CD14-positive monocyte (primary cell): ENCODE data around the gene EFEMP2. TPM values are rescaled to one million over a fixed set of nuclear protein-coding genes. Genes with fewer than 3 reads are reported as not detected.
A peak's percentile ranks its signal among the peaks of the same experiment; 100 is the strongest.

Source experiments
- DNase-seq, 3 donors: peaks; one replicate each; pipeline ENCODE4 v3.0.0-alpha.2; 2011 to 2022
- H2AFZ ChIP-seq: 2 replicates; pipeline ENCODE4 v1.6.0; 2012; ENCODE audit warnings: mild to moderate bottlenecking, low read depth, low read length, inconsistent platforms; ENCODE audit not compliant: insufficient read depth, poor library complexity, severe bottlenecking
- H3K27ac ChIP-seq, 2 donors: 1 replicate in 1 of 2; 2 replicates in 1 of 2; pipeline ENCODE4 v1.5.1; 2012 to 2013; ENCODE audit warnings: low read length in 2 of 2, control low read depth in 1 of 2, inconsistent platforms in 1 of 2, low read depth in 1 of 2, mild to moderate bottlenecking in 1 of 2
- H3K27me3 ChIP-seq, 2 donors: one replicate each; pipeline versions ENCODE4 v1.6.0 to v1.6.1; 2011 to 2013; ENCODE audit warnings: low read length in 2 of 2; ENCODE audit not compliant: control insufficient read depth in 2 of 2, insufficient read depth in 2 of 2
- H3K36me3 ChIP-seq, 2 donors: replicated peaks in 1 of 2; 1 replicate in 1 of 2; 2 replicates in 1 of 2; pipeline versions ENCODE4 v1.5.1 to v1.6.1; 2012 to 2013; ENCODE audit warnings: low read length in 2 of 2, control low read depth in 1 of 2, inconsistent platforms in 1 of 2, mild to moderate bottlenecking in 1 of 2; ENCODE audit not compliant: insufficient read depth in 2 of 2, control insufficient read depth in 1 of 2
- H3K4me1 ChIP-seq, 2 donors: 1 replicate in 1 of 2; 2 replicates in 1 of 2; pipeline versions ENCODE4 v1.5.1 to v1.6.1; 2012 to 2013; ENCODE audit warnings: low read length in 2 of 2, control low read depth in 1 of 2, inconsistent platforms in 1 of 2, mild to moderate bottlenecking in 1 of 2, moderate library complexity in 1 of 2; ENCODE audit not compliant: insufficient read depth in 2 of 2, control insufficient read depth in 1 of 2
- H3K4me2 ChIP-seq: replicated peaks from 2 replicates; pipeline ENCODE3; 2012; ENCODE audit warnings: low read length, moderate library complexity, mild to moderate bottlenecking; ENCODE audit not compliant: poor library complexity, severe bottlenecking; ENCODE audit errors: extremely low read depth
- H3K4me3 ChIP-seq, 3 experiments: fragments of 200-600 bp in 1 of 3; sonication (generic) in 1 of 3; replicated peaks in 1 of 3; 1 replicate in 2 of 3; 2 replicates in 1 of 3; pipeline ENCODE4 v1.5.1; 2011 to 2013; ENCODE audit warnings: low read length in 3 of 3, mild to moderate bottlenecking in 3 of 3, control low read depth in 2 of 3, low read depth in 2 of 3, inconsistent platforms in 1 of 3, moderate library complexity in 1 of 3
- H3K79me2 ChIP-seq: 2 replicates; pipeline ENCODE4 v1.6.0; 2012; ENCODE audit warnings: mild to moderate bottlenecking, control low read depth, inconsistent platforms, low read length, moderate library complexity; ENCODE audit not compliant: insufficient read depth
- H3K9ac ChIP-seq: 2 replicates; pipeline ENCODE4 v1.6.0; 2017; ENCODE audit warnings: low read length, mild to moderate bottlenecking; ENCODE audit not compliant: insufficient read depth, poor library complexity, severe bottlenecking
- H3K9me3 ChIP-seq, 2 donors: replicated peaks in 1 of 2; 1 replicate in 1 of 2; 2 replicates in 1 of 2; pipeline versions ENCODE4 v1.5.1 to v1.6.1; 2012 to 2013; ENCODE audit warnings: low read length in 2 of 2, control low read depth in 1 of 2; ENCODE audit not compliant: control insufficient read depth in 1 of 2, insufficient read depth in 1 of 2
- H4K20me1 ChIP-seq: 2 replicates; pipeline ENCODE4 v1.6.0; 2012; ENCODE audit warnings: mild to moderate bottlenecking, low read length, control low read depth, moderate library complexity; ENCODE audit not compliant: insufficient read depth
- H3K27ac Mint-ChIP-seq, 7 donors: one replicate each; pipeline ENCODE4 v1.8.0; 2020; ENCODE audit warnings: mild to moderate bottlenecking in 7 of 7, mixed read lengths in 7 of 7, moderate library complexity in 6 of 7, inconsistent platforms in 2 of 7
- H3K27me3 Mint-ChIP-seq, 3 donors: one replicate each; pipeline ENCODE4 v1.8.0; 2021 to 2022; ENCODE audit warnings: low read depth in 3 of 3, mild to moderate bottlenecking in 3 of 3, mixed read lengths in 3 of 3, moderate library complexity in 3 of 3, inconsistent platforms in 1 of 3
- H3K36me3 Mint-ChIP-seq, 2 donors: one replicate each; pipeline ENCODE4 v1.8.0; 2020; ENCODE audit warnings: mixed read lengths in 2 of 2, inconsistent platforms in 1 of 2, mild to moderate bottlenecking in 1 of 2
- H3K4me1 Mint-ChIP-seq: one replicate; pipeline ENCODE4 v1.8.0; 2020; ENCODE audit warnings: mild to moderate bottlenecking, mixed read lengths
- H3K4me3 Mint-ChIP-seq, 2 donors: one replicate each; pipeline ENCODE4 v1.8.0; 2020; ENCODE audit warnings: mild to moderate bottlenecking in 2 of 2, mixed read lengths in 2 of 2, moderate library complexity in 1 of 2
- H3K9me3 Mint-ChIP-seq, 7 donors: one replicate each; pipeline ENCODE4 v1.8.0; 2020 to 2022; ENCODE audit warnings: mixed read lengths in 7 of 7, mild to moderate bottlenecking in 6 of 7, moderate library complexity in 6 of 7, inconsistent platforms in 2 of 7
- CTCF ChIP-seq: fragments of 200-600 bp; IDR thresholded peaks from one replicate; pipeline ENCODE4 v1.8.0; 2022; ENCODE audit warnings: antibody characterized with exemption, mild to moderate bottlenecking
- WGBS: methylation state at CpG from one replicate; pipeline ENCODE4 v1.1.5; 2013; ENCODE audit warnings: missing lambda C conversion rate; ENCODE audit not compliant: insufficient coverage; 5-methylcytosine and 5-hydroxymethylcytosine counted together
- intact Hi-C, 2 donors: fragments of 100-400 bp; cut with micrococcal nuclease; formaldehyde crosslinking; loops; one replicate each; pipeline versions ENCODE4 v1.15.0 to v1.15.1; 2023
- polyA plus RNA-seq, 3 donors: library from polyadenylated mRNA; depleted of rRNA in 1 of 3; unstranded in 2 of 3; stranded (reverse) in 1 of 3; fragments of 300-500 nt in 2 of 3; fragments of >200 nt in 1 of 3; fragmentation: Illumina TruSeq in 2 of 3; gene quantifications; 1 replicate in 2 of 3; 2 replicates in 1 of 3; pipeline ENCODE4 v1.2.3, GENCODE V29; 2012 to 2021

EFEMP2 gene
- polyA plus RNA-seq, 3 donors: 0.44 to 14.7 TPM; not detected in 1

GRCh38 chr11:65912845-65913244 is 40.2 kb upstream of the EFEMP2 start:
- H3K4me2 ChIP-seq: no peak overlapping the region
- H3K4me1 Mint-ChIP-seq: peaks cover 44% of the 10 kb centered on the region

GRCh38 chr11:65911682-65912568 is 39.3 kb upstream of the EFEMP2 start:
- no peaks in the 10 kb centered on the region for H3K9me3 ChIP-seq
- H3K4me3 ChIP-seq: no peak overlapping the region
- peaks cover 10% of the 10 kb centered on the region for H4K20me1 ChIP-seq
- H3K4me1 Mint-ChIP-seq: peaks cover 36% of the 10 kb centered on the region
- H3K4me2 ChIP-seq: no peak overlapping the region
- H3K36me3 Mint-ChIP-seq: peaks cover 2 to 4% of the 10 kb centered on the region in 2 donors
- WGBS: 5% methylated on average over 11 of the region's 14 CpGs
- H3K4me3 Mint-ChIP-seq: no peak overlapping the region
- peaks cover 0 to 8% (median 4%) of the 10 kb centered on the region in 3 donors for H3K27me3 Mint-ChIP-seq
- H3K79me2 ChIP-seq: peaks cover 3% of the 10 kb centered on the region
- H3K27ac ChIP-seq: no peak overlapping the region
- no peak overlapping the region for H2AFZ ChIP-seq
- peaks cover 35 to 39% of the 10 kb centered on the region in 2 donors for H3K4me1 ChIP-seq
- no peak overlapping the region for H3K9ac ChIP-seq
- H3K27me3 ChIP-seq: no peaks in the 10 kb centered on the region
- H3K27ac Mint-ChIP-seq: peak overlapping the region in 2 of 7 donors; percentile 30 to 31
- no peak for TF ChIP-seq CTCF
- H3K9me3 Mint-ChIP-seq: no peaks in the 10 kb centered on the region
- DNase-seq: no peak
- no peaks in the 10 kb centered on the region for H3K36me3 ChIP-seq
- intact Hi-C loops: no loop called here

More at GRCh38 chr11:65912845-65913244, 40.2 kb upstream of the EFEMP2 start:
- Mint-ChIP-seq H3K36me3 (peaks cover 6 to 8% of the 10 kb centered on the region in 2 donors), H3K27ac (peak overlapping the region in 1 of 7 donors; percentile 77), H3K27me3 (peaks cover 0 to 6% (median 4%) of the 10 kb centered on the region in 3 donors), H3K4me3 (no peak overlapping the region), H3K9me3 (no peaks in the 10 kb centered on the region)
- peak in 1 of 3 donors; percentile 76 for DNase-seq
- H3K79me2 ChIP-seq: peaks cover 12% of the 10 kb centered on the region
- H3K36me3 ChIP-seq: no peaks in the 10 kb centered on the region
- H3K27me3 ChIP-seq: no peaks in the 10 kb centered on the region
- WGBS: 88% methylated on average over 3 of the region's 4 CpGs
- no peaks in the 10 kb centered on the region for H3K9me3 ChIP-seq
- no peak overlapping the region for H3K4me3 ChIP-seq
- H3K4me1 ChIP-seq: peaks cover 44 to 48% of the 10 kb centered on the region in 2 donors
- no peak overlapping the region for H2AFZ ChIP-seq
- no peak overlapping the region for H3K27ac ChIP-seq
- peaks cover 10% of the 10 kb centered on the region for H4K20me1 ChIP-seq
- H3K9ac ChIP-seq: no peak overlapping the region
- intact Hi-C loops: no loop called here
- no peak for TF ChIP-seq CTCF
